A549 (cell line): Measurements from ENCODE around the gene HHATL.

ENCODE experiments used
- POLR2AphosphoS2 ChIP-seq: conservative IDR thresholded peaks from 2 replicates; pipeline ENCODE4 v1.6.1; 2012; ENCODE audit warnings: low read length, improper control_type of control experiment, inconsistent platforms
- USF2 ChIP-seq: fragments of 450-650 bp; IDR thresholded peaks from 2 replicates; pipeline ENCODE4 v1.6.1; 2014; ENCODE audit warnings: antibody characterized with exemption

- TF ChIP-seq USF2 (no peak), POLR2AphosphoS2 (no peak)
Observed at GRCh38 chr3:42718338-42718737, 15.7 kb upstream of the HHATL start.
